Measurements from ENCODE around the gene TSSK2. TPM values are rescaled to one million over a fixed set of nuclear protein-coding genes. Genes with fewer than 3 reads are reported as not detected.
"Not testable (repeated sequence)": the region's sequence is repeated elsewhere in the genome, so short reads cannot be mapped to it uniquely, and the experiment has no call there.

TSSK2 gene
- total RNA-seq, 4 donors from 2014 or later = not detected

DNA sequence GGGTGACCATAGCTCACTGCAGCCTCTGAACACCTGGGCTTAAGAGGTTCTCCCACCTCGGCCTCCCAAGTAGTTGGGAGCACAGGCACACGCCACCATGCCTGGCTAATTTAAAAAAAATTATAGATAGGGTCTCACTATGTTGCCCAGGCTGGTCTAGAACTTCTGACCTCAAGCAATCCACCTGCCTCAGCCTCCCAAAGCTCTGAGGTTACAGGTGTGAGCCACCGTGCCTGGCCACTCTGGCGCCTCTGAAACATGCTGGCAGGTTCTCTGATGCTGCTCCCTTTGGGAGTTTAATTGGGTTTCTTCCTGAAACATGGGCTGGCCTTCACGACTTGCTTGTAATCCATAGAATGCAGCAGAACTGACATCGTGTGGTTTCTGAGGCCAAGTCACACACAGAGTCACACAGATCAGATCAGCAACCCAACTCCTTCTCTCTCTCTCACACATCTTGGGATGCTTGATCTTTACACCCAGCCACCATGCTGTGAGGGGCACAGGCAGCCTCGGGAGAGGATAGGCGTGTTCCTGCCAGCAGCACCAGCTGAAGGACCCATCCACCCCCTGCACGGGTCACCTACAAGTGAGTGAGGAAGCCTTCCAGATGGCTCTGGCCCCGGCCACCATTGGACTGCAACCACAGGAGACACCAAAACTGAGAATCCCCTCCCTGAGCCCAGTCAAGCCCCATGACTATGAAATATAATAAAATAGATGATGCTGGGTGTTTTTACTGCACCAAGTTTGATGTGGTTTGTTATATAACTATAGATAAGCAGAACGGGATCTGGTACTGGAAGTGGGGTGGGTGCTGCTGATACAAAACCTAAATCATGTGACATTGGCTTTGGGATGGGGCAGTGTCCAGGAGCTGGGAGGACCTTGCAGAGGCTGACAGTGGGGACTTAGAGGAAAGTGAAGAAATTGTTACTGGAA lies 22.1 kb downstream of the TSSK2 start:
- intact Hi-C loops (cut with DNase I; ENCODE audit: low total_unique reads) = no loop called here
- WGBS, 2 donors = 60 to 62% methylated on average over 11 of the region's 11 CpGs
- TF ChIP-seq, protein P1, sequence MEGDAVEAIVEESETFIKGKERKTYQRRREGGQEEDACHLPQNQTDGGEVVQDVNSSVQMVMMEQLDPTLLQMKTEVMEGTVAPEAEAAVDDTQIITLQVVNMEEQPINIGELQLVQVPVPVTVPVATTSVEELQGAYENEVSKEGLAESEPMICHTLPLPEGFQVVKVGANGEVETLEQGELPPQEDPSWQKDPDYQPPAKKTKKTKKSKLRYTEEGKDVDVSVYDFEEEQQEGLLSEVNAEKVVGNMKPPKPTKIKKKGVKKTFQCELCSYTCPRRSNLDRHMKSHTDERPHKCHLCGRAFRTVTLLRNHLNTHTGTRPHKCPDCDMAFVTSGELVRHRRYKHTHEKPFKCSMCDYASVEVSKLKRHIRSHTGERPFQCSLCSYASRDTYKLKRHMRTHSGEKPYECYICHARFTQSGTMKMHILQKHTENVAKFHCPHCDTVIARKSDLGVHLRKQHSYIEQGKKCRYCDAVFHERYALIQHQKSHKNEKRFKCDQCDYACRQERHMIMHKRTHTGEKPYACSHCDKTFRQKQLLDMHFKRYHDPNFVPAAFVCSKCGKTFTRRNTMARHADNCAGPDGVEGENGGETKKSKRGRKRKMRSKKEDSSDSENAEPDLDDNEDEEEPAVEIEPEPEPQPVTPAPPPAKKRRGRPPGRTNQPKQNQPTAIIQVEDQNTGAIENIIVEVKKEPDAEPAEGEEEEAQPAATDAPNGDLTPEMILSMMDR (IDR thresholded peaks at IDR 0.05) = no peak
- DNase-seq (ENCODE audit: low spot score in 2 of 2) = no peak
- H3K4me3 ChIP-seq (ENCODE audit: low read depth, poor library complexity, severe bottlenecking) = no peak overlapping the region

DNA sequence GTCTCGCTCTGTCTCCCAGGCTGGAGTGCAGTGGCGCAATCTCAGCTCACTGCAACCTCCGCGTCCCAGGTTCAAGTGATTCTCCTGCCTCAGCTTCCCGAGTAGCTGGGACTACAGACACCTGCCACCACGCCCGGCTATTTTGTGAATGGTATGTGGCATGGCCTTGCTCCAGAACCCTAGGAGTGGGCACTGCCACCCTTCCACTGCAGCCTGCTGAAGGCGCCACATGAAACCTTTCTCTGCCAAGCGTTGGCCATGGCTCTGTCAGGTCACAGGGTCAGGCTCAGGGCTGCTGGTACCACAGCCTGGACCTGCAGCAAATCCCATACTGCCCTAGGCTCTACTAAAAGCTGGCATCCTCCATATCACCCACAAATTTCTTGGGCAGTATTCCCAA lies 25.0 kb downstream of the TSSK2 start:
- H3K4me3 ChIP-seq (ENCODE audit: low read depth, poor library complexity, severe bottlenecking); DNase-seq (ENCODE audit: low spot score in 2 of 2); intact Hi-C loops (cut with DNase I; ENCODE audit: low total_unique reads): not testable (repeated sequence)
- 69 to 71% methylated on average over 9 of the region's 9 CpGs for WGBS, 2 donors

DNA sequence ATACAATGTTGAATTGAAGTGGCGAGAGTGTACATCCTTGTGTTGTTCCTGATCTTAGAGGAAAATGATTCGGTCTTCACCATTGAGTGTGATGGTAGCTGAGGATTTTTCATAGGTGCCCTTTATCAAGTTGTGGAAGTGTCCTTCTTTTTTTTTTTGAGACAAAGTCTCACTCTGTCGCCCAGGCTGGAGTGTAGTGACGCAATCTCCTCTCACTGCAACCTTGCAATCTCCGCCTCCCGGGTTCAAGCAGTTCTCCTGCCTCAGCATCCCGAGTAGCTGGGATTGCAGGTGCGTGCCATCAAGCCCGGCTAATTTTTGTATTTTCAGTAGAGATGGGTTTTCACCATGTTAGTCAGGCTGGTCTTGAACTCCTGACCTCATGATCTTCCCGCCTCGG lies 27.5 kb downstream of the TSSK2 start:
- H3K4me3 ChIP-seq (ENCODE audit: low read depth, poor library complexity, severe bottlenecking); DNase-seq (ENCODE audit: low spot score in 2 of 2); intact Hi-C loops (cut with DNase I; ENCODE audit: low total_unique reads): not testable (repeated sequence)
- 87 to 90% methylated on average over 11 of the region's 11 CpGs for WGBS, 2 donors

DNA sequence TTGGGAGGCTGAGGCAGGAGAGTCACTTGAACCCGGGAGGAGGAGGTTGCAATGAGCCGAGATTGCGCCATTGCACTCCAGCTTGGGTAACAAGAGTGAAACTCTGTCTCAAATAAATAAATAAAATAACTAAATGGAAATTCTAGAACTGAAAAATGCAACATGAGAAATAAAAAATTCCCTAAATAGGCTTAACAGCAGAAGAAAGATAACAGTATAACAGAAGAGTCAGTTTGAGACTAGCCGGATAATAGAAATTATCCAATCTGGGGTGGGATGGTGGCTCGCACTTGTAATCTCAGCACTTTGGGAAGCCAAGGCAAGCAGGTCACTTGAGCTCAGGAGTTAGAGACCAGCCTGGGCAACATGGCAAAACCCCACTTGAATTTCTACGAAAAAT lies 33.3 kb downstream of the TSSK2 start:
- no peak for TF ChIP-seq POLR2A (IDR thresholded peaks at IDR 0.05)
- TF ChIP-seq, protein P1 (IDR thresholded peaks at IDR 0.05) = no peak
- 95 to 96% methylated on average over 6 of the region's 6 CpGs for WGBS, 2 donors
- no peak overlapping the region for H3K4me3 ChIP-seq (ENCODE audit: low read depth, poor library complexity, severe bottlenecking)
- DNase-seq (ENCODE audit: low spot score in 2 of 2) = no peak
- intact Hi-C loops (cut with DNase I; ENCODE audit: low total_unique reads) = no loop called here

DNA sequence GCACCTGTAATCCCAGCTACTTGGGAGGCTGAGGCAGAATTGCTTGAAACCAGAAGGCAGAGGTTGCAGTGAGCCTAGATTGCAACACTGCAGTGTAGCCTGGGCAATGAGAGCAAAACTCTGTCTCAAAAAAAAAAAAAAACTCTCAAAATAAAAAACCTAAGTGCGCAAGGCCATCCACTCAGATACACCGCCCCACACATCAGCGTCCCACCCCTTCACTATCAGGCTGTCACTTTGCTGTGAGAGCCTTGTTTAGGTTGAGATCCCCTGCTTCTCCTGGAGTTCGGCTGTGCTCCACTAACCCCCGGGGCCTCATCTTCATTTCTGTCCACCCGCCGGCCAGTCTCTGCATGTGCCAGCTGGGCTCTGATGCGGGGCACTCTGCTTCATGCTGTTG lies 35.3 kb downstream of the TSSK2 start:
- intact Hi-C loops (cut with DNase I; ENCODE audit: low total_unique reads) = no loop called here
- no peak for DNase-seq (ENCODE audit: low spot score in 2 of 2)
- WGBS, 2 donors = 78 to 83% methylated on average over 8 of the region's 8 CpGs
- TF ChIP-seq, protein P1 (IDR thresholded peaks at IDR 0.05) = no peak
- TF ChIP-seq POLR2A (IDR thresholded peaks at IDR 0.05) = no peak
- no peak overlapping the region for H3K4me3 ChIP-seq (ENCODE audit: low read depth, poor library complexity, severe bottlenecking)

DNA sequence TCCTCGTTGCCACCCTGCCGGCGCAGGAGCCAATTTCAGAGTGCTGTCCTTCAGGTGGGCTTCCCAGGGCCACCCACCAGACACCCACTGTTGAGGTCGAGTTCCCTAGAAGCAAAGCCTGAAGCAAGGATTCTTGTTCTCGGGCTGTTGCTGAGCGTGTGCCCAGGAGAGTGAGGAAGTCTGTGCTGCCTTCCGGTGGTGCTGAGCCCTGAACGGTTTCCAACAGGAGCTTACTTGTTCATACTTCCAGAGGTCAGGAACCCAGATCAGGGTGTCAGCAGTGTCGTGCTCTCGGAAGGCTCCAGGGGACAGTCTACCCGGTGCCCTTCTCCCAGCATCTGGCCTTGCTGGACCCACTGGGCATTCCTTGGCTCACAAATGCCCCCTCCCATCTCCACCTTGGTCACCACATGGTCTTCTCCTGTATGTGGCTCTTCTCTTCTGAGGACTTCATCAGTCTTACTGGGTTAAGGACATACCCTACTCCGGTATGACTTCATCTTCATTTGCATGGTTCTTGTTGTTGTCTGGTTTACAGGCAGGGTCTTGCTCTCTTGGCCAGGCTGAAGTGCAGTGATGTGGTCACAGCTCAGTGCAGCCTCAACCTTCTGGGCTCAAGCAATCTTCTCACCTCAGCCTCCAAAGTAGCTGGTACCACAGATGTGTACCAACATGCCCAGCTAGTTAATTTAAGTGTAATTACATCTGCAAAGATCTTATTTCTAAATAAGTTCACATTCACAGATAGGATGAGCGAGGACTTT lies 36.2 kb downstream of the TSSK2 start:
- intact Hi-C loops (cut with DNase I; ENCODE audit: low total_unique reads) = no loop called here
- WGBS, 2 donors = 59 to 71% methylated on average over 13 of the region's 13 CpGs
- TF ChIP-seq, protein P1 (IDR thresholded peaks at IDR 0.05) = no peak
- no peak for TF ChIP-seq POLR2A (IDR thresholded peaks at IDR 0.05)
- no peak overlapping the region for H3K4me3 ChIP-seq (ENCODE audit: low read depth, poor library complexity, severe bottlenecking)
- DNase-seq (ENCODE audit: low spot score in 2 of 2) = no peak
